H9 (cell line): ENCODE data around the gene RFX1. TPM values are rescaled to one million over a fixed set of nuclear protein-coding genes. Genes with fewer than 3 reads are reported as not detected.

ENCODE experiments used
- DNase-seq: peaks from one replicate; pipeline ENCODE4 v3.0.0-alpha.2; 2017
- H2AFZ ChIP-seq: one replicate; pipeline ENCODE4 v1.6.1; 2013; ENCODE audit warnings: mild to moderate bottlenecking, low read length, control low read depth, moderate library complexity
- H2AK5ac ChIP-seq: 2 replicates; pipeline ENCODE4 v1.6.1; 2013; ENCODE audit warnings: low read length, control low read depth, mixed read lengths; ENCODE audit not compliant: insufficient read length
- H2BK120ac ChIP-seq: one replicate; pipeline ENCODE4 v1.6.1; 2013; ENCODE audit warnings: low read depth, mild to moderate bottlenecking, low read length, control low read depth, inconsistent platforms; ENCODE audit not compliant: poor library complexity, severe bottlenecking
- H2BK12ac ChIP-seq: 2 replicates; pipeline ENCODE4 v1.6.1; 2013; ENCODE audit warnings: low read length, control low read depth, mixed read lengths, low read depth; ENCODE audit not compliant: insufficient read length
- H2BK15ac ChIP-seq: 2 replicates; pipeline ENCODE4 v1.6.1; 2013; ENCODE audit warnings: low read depth, low read length, control low read depth
- H2BK20ac ChIP-seq: one replicate; pipeline ENCODE4 v1.6.1; 2013; ENCODE audit warnings: low read depth, mild to moderate bottlenecking, low read length, control low read depth, inconsistent platforms; ENCODE audit not compliant: poor library complexity, severe bottlenecking
- H2BK5ac ChIP-seq: 2 replicates; pipeline ENCODE4 v1.6.1; 2013; ENCODE audit warnings: low read length, control low read depth, mixed read lengths; ENCODE audit not compliant: insufficient read length
- H3K14ac ChIP-seq: 2 replicates; pipeline ENCODE4 v1.6.1; 2013; ENCODE audit warnings: low read length, control low read depth; ENCODE audit not compliant: insufficient read depth
- H3K18ac ChIP-seq: 2 replicates; pipeline ENCODE4 v1.6.1; 2013; ENCODE audit warnings: low read depth, mild to moderate bottlenecking, mixed read lengths, low read length, control low read depth; ENCODE audit not compliant: insufficient read length
- H3K23ac ChIP-seq: 2 replicates; pipeline ENCODE4 v1.6.1; 2013; ENCODE audit warnings: low read length, control low read depth, mixed read lengths, low read depth; ENCODE audit not compliant: insufficient read length
- H3K23me2 ChIP-seq: 2 replicates; pipeline ENCODE4 v1.6.1; 2013; ENCODE audit warnings: low read depth, mild to moderate bottlenecking, mixed read lengths, low read length, control low read depth; ENCODE audit not compliant: insufficient read length, poor library complexity, severe bottlenecking
- H3K27ac ChIP-seq: 2 replicates; pipeline ENCODE4 v1.5.1; 2013; ENCODE audit warnings: low read length, control low read depth, mixed read lengths, low read depth; ENCODE audit not compliant: insufficient read length
- H3K27me3 ChIP-seq: 2 replicates; pipeline ENCODE4 v1.6.1; 2013; ENCODE audit warnings: low read length, control low read depth, inconsistent platforms; ENCODE audit not compliant: insufficient read depth
- H3K4ac ChIP-seq: 2 replicates; pipeline ENCODE4 v1.6.1; 2013; ENCODE audit warnings: low read depth, mild to moderate bottlenecking, control low read depth, inconsistent platforms, low read length, moderate library complexity
- H3K4me1 ChIP-seq: 2 replicates; pipeline ENCODE4 v1.6.1; 2013; ENCODE audit warnings: low read length, control low read depth, inconsistent platforms; ENCODE audit not compliant: insufficient read depth
- H3K4me2 ChIP-seq: 2 replicates; pipeline ENCODE4 v1.6.1; 2013; ENCODE audit warnings: low read length, control low read depth, mixed read lengths; ENCODE audit not compliant: insufficient read length, insufficient read depth
- H3K56ac ChIP-seq: 2 replicates; pipeline ENCODE4 v1.6.1; 2013; ENCODE audit warnings: low read depth, mild to moderate bottlenecking, mixed read lengths, low read length, control low read depth; ENCODE audit not compliant: insufficient read length
- H3K79me1 ChIP-seq: 2 replicates; pipeline ENCODE4 v1.6.1; 2013; ENCODE audit warnings: low read depth, mild to moderate bottlenecking, moderate library complexity, low read length, control low read depth, inconsistent platforms; ENCODE audit not compliant: insufficient read depth, poor library complexity, severe bottlenecking
- H3K79me2 ChIP-seq: 2 replicates; pipeline ENCODE4 v1.6.1; 2013; ENCODE audit warnings: low read length, control low read depth, inconsistent platforms; ENCODE audit not compliant: insufficient read depth
- H3K9ac ChIP-seq: 2 replicates; pipeline ENCODE4 v1.6.1; 2013; ENCODE audit warnings: low read length, control low read depth, mixed read lengths; ENCODE audit not compliant: insufficient read length; ENCODE audit errors: extremely low read depth
- H3K9me3 ChIP-seq: one replicate; pipeline ENCODE4 v1.6.1; 2013; ENCODE audit warnings: low read depth, low read length, inconsistent platforms; ENCODE audit not compliant: control insufficient read depth
- H3T11ph ChIP-seq: one replicate; pipeline ENCODE4 v1.6.1; 2013; ENCODE audit warnings: mild to moderate bottlenecking, low read length, control low read depth, inconsistent platforms
- H4K20me1 ChIP-seq: one replicate; pipeline ENCODE4 v1.6.1; 2013; ENCODE audit not compliant: control insufficient read depth, insufficient read length, insufficient read depth
- H4K5ac ChIP-seq: 2 replicates; pipeline ENCODE4 v1.6.1; 2013; ENCODE audit warnings: low read depth, mild to moderate bottlenecking, mixed read lengths, low read length, control low read depth; ENCODE audit not compliant: insufficient read length
- H4K8ac ChIP-seq: replicated peaks from 2 replicates; pipeline ENCODE4 v1.6.1; 2013; ENCODE audit warnings: low read length, control low read depth, mixed read lengths, low read depth; ENCODE audit not compliant: insufficient read length
- H4K91ac ChIP-seq: 2 replicates; pipeline ENCODE4 v1.6.1; 2013; ENCODE audit warnings: low read depth, mild to moderate bottlenecking, moderate library complexity, mixed read lengths, low read length, control low read depth; ENCODE audit not compliant: insufficient read length
- H3K27ac Mint-ChIP-seq, 3 experiments: 2 replicates in 2 of 3; 3 replicates in 1 of 3; pipeline ENCODE4 v1.8.0; 2020 to 2021; ENCODE audit warnings: mixed read lengths in 3 of 3, mild to moderate bottlenecking in 1 of 3, moderate library complexity in 1 of 3
- H3K27me3 Mint-ChIP-seq: 2 replicates; pipeline ENCODE4 v1.8.0; 2021; ENCODE audit warnings: low read depth, mild to moderate bottlenecking, moderate library complexity, mixed read lengths
- H3K36me3 Mint-ChIP-seq, 3 experiments: 2 replicates in 2 of 3; 3 replicates in 1 of 3; pipeline ENCODE4 v1.8.0; 2020 to 2021; ENCODE audit warnings: low read depth in 3 of 3, mixed read lengths in 3 of 3; ENCODE audit not compliant: insufficient read depth in 1 of 3
- H3K4me1 Mint-ChIP-seq, 2 experiments: 2 replicates each; pipeline ENCODE4 v1.8.0; 2020; ENCODE audit warnings: mixed read lengths in 2 of 2
- H3K4me3 Mint-ChIP-seq, 2 experiments: 2 replicates in 1 of 2; 3 replicates in 1 of 2; pipeline ENCODE4 v1.8.0; 2020 to 2021; ENCODE audit warnings: mild to moderate bottlenecking in 2 of 2, mixed read lengths in 2 of 2, moderate library complexity in 1 of 2
- H3K9me3 Mint-ChIP-seq, 2 experiments: 2 replicates in 1 of 2; 3 replicates in 1 of 2; pipeline ENCODE4 v1.8.0; 2020; ENCODE audit warnings: mild to moderate bottlenecking in 2 of 2, mixed read lengths in 2 of 2, moderate library complexity in 1 of 2
- WGBS: extraction: QIAGEN DNeasy Blood & Tissue Kit; methylation state at CpG from one replicate; pipeline ENCODE4 v1.1.7; 2013; ENCODE audit warnings: missing lambda C conversion rate, low lambda C conversion rate, mixed read lengths; ENCODE audit not compliant: insufficient read length; ENCODE audit errors: extremely low coverage; 5-methylcytosine and 5-hydroxymethylcytosine counted together
- total RNA-seq: library from RNA; stranded (reverse); gene quantifications from 2 replicates; pipeline ENCODE4 v1.2.1, GENCODE V29; 2021
- TF ChIP-seq, protein P1 (sequence below): fragments of 200-600 bp; sonication (generic); conservative IDR thresholded peaks from 3 replicates; pipeline ENCODE4 v1.8.0; 2021; ENCODE audit warnings: antibody characterized with exemption, mild to moderate bottlenecking

The RFX1 gene
- total RNA-seq, 1 experiment from 2014 or later, result 21.4 TPM

GRCh38 chr19:14022469-14022868 lies 16.3 kb upstream of the RFX1 start:
- H3K4me1 ChIP-seq, result no peaks in the 10 kb centered on the region
- H4K8ac ChIP-seq, result no peak overlapping the region
- Mint-ChIP-seq H3K27ac (no peak overlapping the region), H3K9me3 (no peaks in the 10 kb centered on the region; a peak in 2 of 5 replicates), H3K36me3 (no peaks in the 10 kb centered on the region), H3K4me1 (peaks cover 4 to 8% of the 10 kb centered on the region in 2 experiments), H3K27me3 (no peaks in the 10 kb centered on the region), H3K4me3 (no peak overlapping the region)
- no CpG with 5 or more reads among the region's 4 CpGs for WGBS
- no peaks in the 10 kb centered on the region for H4K20me1 ChIP-seq
- no peak overlapping the region for H2BK5ac ChIP-seq
- H3K23ac ChIP-seq, result no peak overlapping the region
- H3K27me3 ChIP-seq, result no peaks in the 10 kb centered on the region
- H2BK15ac ChIP-seq, result no peak overlapping the region
- H3K18ac ChIP-seq, result no peak overlapping the region
- H3K79me2 ChIP-seq, result no peaks in the 10 kb centered on the region
- H2BK120ac ChIP-seq, result no peak overlapping the region
- TF ChIP-seq, protein P1, sequence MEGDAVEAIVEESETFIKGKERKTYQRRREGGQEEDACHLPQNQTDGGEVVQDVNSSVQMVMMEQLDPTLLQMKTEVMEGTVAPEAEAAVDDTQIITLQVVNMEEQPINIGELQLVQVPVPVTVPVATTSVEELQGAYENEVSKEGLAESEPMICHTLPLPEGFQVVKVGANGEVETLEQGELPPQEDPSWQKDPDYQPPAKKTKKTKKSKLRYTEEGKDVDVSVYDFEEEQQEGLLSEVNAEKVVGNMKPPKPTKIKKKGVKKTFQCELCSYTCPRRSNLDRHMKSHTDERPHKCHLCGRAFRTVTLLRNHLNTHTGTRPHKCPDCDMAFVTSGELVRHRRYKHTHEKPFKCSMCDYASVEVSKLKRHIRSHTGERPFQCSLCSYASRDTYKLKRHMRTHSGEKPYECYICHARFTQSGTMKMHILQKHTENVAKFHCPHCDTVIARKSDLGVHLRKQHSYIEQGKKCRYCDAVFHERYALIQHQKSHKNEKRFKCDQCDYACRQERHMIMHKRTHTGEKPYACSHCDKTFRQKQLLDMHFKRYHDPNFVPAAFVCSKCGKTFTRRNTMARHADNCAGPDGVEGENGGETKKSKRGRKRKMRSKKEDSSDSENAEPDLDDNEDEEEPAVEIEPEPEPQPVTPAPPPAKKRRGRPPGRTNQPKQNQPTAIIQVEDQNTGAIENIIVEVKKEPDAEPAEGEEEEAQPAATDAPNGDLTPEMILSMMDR, result no peak
- H4K5ac ChIP-seq, result no peak overlapping the region
- H3K9ac ChIP-seq, result no peak overlapping the region
- H3K14ac ChIP-seq, result no peak overlapping the region
- no peak overlapping the region for H3K4me2 ChIP-seq
- no peak for DNase-seq
- no peaks in the 10 kb centered on the region for H3K9me3 ChIP-seq
- no peak overlapping the region for H2AK5ac ChIP-seq
- no peak overlapping the region for H3K27ac ChIP-seq
- H3K56ac ChIP-seq, result no peak overlapping the region
- no peaks in the 10 kb centered on the region for H3K79me1 ChIP-seq
- no peak overlapping the region for H2BK20ac ChIP-seq
- no peak overlapping the region for H2BK12ac ChIP-seq
- no peaks in the 10 kb centered on the region for H3K23me2 ChIP-seq
- no peak overlapping the region for H3K4ac ChIP-seq
- H2AFZ ChIP-seq, result no peak overlapping the region
- H3T11ph ChIP-seq, result no peak overlapping the region
- H4K91ac ChIP-seq, result no peak overlapping the region
